Measurements from ENCODE around the gene PALM3. TPM values are rescaled to one million over a fixed set of nuclear protein-coding genes. Genes with fewer than 3 reads are reported as not detected.

Gene PALM3, protein sequence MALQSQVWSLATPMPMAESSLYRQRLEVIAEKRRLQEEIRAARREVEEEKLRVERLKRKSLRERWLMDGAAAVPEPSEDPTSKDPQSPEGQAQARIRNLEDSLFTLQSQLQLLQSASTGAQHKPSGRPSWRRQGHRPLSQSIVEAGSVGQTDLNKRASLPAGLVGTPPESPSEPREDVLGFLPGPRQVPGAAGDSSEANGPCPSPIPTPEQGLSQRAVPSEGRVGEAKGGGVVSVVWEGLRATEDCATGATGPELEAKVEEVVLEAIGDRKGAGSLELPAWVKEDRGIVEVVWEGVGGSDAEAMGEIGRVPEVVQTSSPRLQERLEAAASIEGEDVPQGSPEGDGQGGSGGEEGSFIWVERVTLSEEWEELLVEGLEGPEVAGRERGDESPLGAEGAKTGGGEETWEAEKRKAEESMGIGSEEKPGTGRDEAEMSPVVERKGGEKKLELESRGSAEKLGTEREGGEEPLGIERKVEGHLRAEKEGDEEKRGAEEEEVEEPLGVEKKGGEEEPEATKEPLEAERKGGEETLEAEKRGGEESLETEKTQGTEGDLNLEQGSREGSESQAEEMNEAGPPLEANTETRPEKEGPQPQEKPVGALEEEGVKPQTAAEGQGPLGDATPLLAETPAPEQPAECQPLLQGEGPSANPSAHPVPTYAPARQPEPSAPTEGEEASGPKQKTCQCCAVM
- total RNA-seq (2014; rRNA removed; shearing (Covaris generic); ENCODE audit: low replicate concordance) = not detected in 2 replicates

DNA sequence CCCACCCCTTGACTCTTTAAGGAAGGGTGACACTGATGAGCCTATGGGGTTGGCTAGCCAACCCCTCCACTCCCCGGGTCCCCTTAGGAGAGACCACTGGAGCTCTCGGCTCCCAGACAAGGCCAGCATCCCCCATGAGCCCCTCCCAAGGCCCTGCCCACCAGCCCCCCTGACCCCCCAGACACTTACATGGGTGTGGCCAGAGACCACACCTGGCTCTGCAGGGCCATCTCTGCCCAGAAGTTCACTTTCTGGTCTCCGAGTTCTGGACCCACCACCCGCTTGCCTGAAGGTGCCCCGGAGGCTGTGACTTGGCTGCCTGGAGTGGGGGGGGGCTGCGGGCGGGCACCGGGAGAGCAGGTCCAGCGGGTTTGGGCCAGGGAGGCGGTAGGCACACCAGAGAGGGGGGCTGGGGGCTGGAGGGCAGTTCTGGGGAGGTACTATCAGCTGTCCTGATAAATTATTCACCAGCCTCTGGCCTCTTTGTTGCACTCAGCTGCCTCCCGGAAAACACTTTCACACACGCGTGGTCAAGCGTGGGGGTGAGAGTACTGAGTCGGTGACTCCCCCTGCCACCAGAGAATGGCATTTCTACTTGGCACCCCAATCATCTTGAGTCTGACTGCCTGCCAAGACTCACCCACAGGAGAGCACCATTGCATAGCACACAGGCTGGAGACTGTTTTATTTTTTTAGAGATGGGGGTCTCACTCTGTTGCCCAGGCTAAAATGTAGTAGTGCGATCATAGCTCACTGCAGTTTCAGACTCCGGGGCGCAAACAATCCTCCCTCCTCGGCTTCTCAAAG, at the start of gene PALM3:
TSS of gene PALM3 (minus strand) at position 326 of the 807 bp plus-strand sequence. CDS start at position 230, 96 bp downstream.
- in situ Hi-C loops (cut with HindIII; ENCODE audit: low pct_unique_long_range_greater_than_20kb, low sequenced_read_pairs) = no loop called here
- no peak for DNase-seq (ENCODE audit: low read depth)

DNA sequence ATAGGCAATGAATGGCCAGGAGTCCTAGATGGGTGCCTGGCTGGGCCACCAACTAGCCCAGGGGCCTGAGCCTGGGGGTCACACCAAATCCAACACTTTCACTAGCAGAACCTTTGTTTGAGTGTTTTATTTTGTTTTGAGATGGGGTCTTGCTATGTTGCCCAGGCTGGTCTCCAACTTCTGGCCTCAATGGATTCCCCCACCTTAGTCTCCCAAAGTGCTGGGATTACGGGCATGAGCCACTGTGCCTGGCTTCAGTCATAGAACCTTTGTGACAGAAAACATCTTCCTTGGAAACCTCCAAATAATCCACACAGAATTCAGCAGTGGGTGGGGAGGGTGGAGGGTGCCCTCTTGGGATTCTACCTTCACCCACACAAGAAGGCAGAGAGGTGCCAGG, 49.6 kb upstream of the PALM3 start:
- in situ Hi-C loops (cut with HindIII; ENCODE audit: low pct_unique_long_range_greater_than_20kb, low sequenced_read_pairs) = no loop called here
- DNase-seq (ENCODE audit: low read depth) = no peak

DNA sequence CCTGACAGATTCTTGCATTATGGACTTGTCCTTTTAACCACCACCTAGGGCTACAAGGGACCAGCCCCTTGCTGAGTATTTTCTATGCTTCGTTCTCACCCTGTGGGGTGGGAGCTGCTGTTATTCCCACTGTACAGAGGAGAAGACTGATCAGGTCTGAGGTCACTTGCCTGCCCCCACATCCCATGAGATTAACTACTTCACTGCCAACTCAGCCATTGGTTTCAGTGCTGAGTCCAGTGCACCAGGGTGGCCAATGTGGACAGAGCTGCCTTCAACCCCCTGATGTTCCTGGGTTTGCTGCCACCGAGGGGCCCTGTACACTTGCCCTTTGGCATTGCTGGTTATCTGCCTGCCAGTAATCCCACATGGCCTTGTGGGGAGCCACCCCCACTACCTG, 48.8 kb upstream of the PALM3 start:
- DNase-seq (ENCODE audit: low read depth) = no peak
- in situ Hi-C loops (cut with HindIII; ENCODE audit: low pct_unique_long_range_greater_than_20kb, low sequenced_read_pairs) = no loop called here

DNA sequence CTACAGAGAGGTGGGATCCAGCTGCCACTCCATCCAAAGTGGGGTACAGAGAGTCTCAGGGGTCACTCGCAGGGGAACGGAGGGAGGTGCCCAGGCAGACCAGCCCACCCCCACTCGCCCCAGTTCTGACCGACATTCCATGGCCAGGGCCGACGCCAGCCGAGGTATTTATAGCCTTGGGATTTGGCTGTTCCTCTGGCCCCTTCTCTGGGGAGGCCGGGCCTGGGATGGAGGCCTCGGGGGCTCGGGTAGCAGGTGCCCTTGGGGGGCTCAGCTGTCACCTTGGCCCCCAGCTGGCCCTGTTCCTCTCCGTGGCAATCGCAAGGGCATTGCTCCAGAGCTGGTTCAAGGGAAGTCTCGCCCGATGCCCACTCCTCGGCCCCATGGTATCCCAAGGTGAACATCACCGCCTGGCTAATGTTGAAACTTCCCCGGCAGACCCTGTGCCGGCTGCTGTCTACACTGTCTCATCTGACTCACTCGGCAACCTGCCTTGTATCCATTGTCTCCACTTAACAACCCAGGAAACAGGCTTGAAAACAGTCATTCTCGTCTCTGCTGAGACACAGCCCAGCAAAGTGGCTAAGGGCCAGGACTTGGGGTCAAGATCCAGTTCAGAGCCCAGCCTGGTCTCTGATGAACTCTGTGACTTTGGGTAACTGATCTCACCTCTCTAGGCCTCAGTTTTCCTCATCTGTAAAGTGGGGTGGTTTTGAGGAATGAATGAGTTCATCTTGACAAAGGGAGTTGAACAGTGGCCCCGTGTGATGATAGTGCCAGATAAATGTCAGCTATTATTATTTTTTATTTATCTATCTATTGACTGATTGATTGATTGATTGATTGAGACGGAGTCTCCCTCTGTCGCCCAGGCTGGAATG, 45.9 kb upstream of the PALM3 start:
- no peak for DNase-seq (ENCODE audit: low read depth)
- in situ Hi-C loops (cut with HindIII; ENCODE audit: low pct_unique_long_range_greater_than_20kb, low sequenced_read_pairs) = no loop called here

DNA sequence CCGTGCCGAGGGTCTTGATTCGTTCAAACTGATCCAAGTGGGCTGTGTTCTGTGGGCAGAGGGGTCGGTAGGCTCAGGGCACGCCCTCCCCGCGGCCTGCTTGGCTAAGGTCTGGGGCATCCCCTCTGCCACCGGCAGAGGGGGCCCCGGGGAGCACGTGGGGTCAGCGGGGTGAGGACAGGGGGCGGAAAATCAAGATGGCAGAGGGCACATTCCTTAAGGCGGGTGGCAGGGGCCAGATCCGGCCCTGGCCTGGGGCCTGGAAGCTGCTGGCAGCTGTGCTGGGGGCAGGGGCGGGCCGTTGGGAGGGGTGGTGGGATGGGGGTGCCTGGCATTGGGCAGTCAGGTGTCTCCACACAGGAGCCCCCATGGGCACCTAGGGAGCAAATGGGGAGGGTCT, 45.0 kb upstream of the PALM3 start:
- DNase-seq (ENCODE audit: low read depth) = no peak
- in situ Hi-C loops (cut with HindIII; ENCODE audit: low pct_unique_long_range_greater_than_20kb, low sequenced_read_pairs) = no loop called here

DNA sequence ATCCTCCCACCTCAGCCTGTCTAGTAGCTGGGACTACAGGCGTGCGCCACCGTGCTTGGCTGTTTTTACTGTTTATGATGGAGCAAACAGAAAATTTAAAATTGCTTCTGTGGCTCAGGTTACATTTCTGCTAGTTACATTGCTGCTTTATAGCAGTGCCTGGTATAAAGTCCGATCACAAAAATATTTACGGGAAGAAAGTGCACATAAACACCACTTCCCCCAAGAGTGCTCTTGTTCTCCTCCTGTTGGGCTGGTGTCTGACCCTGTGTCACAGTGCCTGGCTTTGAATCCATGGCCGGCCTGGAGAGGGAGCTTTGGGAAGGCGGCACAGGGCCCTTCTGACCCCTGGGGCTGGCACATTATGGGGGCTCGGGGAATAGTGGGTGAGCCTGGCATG, 43.8 kb upstream of the PALM3 start:
- in situ Hi-C loops (cut with HindIII; ENCODE audit: low pct_unique_long_range_greater_than_20kb, low sequenced_read_pairs) = no loop called here
- no peak for DNase-seq (ENCODE audit: low read depth)

DNA sequence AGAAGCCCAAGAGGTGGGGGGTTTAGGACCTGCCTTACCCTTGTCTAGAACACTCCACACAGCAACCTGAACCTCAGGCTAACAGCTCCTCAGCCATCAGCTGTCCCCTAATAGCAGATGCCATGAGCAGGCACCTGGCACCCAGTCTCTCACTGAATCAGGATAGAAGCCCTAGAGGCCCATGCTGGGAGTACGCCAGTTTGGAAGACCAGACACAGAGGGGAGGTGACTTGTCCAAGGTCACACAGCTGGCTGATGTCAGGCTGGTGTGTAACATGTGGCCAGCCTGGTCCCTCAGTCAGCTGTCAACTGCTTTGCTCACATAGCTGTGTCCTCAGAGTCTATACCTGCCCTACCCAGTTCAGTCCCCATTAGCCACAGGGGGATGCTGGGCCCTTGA, 41.4 kb upstream of the PALM3 start:
- DNase-seq (ENCODE audit: low read depth) = no peak
- in situ Hi-C loops (cut with HindIII; ENCODE audit: low pct_unique_long_range_greater_than_20kb, low sequenced_read_pairs) = no loop called here

DNA sequence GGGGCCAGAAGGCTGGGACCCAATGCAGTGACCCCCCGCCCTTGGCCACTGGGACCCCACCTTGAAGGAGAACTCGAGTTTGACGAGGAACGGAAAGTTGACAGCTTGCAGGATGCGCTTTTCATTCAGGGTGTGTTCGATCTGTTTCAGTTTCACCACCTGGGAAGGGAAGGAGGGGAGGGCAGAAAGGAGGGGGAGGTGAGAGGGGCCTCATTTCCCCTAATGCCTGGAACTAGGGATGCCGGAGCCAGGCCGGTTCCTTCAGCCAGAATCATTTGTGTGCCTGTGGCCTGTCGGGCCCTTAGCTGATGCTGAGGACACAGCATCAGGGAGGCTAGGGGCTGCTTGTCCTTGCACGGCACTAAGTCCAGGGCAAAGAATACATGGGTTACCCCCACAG, 40.9 kb upstream of the PALM3 start:
- in situ Hi-C loops (cut with HindIII; ENCODE audit: low pct_unique_long_range_greater_than_20kb, low sequenced_read_pairs) = no loop called here
- no peak for DNase-seq (ENCODE audit: low read depth)

DNA sequence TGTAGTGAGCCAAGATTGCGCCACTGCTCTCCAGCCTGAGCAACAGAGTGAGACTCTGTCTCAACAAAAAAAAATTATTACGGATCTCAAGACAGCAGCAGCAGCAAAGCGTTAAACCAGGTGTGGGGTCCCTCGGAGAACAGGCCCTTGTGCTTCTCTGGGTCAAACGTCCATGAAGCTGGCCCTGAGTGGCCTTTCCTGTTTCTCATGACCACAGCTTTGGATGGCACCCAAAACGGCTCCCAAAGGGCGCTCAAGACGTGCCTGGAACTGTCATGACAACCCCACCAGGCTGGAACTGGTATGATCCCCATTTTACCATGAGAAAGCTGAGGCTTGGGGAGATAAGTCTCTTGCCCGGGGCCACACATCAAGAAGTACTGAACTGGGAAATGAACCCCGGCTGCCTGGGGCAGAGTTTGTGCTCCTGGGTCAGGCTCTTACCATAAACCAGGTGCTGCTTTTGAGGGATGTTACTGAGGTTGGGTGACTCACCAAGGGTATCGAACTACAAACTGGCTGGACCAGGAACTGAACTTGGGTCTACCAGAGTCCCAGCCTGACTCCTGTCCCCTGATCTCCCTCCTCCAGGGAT, 40.3 kb upstream of the PALM3 start:
- no peak for DNase-seq (ENCODE audit: low read depth)

DNA sequence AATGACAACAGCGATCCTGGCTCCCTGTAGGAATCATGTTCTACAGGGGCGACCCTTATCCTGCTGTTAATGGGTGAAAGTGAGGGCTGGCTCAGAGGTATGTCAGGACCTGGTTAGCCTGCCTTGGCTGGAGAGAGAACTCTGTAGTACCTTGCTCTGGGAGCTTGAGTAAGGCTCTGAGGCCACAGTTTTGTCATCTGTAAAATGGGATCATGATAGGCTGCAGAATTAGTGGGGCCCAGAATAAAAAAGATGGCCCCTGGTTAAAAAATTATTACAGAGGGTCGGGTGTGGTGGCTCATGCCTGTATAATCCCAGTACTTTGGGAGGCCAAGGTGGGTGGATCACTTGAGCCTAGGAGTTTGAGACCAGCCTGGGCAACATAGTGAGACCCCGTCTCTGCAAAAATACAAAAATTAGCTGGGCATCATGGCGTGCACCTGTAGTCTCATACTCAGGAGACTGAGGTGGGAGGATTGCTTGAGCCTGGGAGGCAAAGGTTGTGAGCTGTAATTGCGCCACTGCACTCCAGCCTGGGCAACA, 39.2 kb upstream of the PALM3 start:
- no peak for DNase-seq (ENCODE audit: low read depth)
- in situ Hi-C loops (cut with HindIII; ENCODE audit: low pct_unique_long_range_greater_than_20kb, low sequenced_read_pairs) = no loop called here

More for the DNA sequence above, 40.3 kb upstream of the PALM3 start:
- in situ Hi-C loops (cut with HindIII; ENCODE audit: low pct_unique_long_range_greater_than_20kb, low sequenced_read_pairs) = no loop called here

DNA sequence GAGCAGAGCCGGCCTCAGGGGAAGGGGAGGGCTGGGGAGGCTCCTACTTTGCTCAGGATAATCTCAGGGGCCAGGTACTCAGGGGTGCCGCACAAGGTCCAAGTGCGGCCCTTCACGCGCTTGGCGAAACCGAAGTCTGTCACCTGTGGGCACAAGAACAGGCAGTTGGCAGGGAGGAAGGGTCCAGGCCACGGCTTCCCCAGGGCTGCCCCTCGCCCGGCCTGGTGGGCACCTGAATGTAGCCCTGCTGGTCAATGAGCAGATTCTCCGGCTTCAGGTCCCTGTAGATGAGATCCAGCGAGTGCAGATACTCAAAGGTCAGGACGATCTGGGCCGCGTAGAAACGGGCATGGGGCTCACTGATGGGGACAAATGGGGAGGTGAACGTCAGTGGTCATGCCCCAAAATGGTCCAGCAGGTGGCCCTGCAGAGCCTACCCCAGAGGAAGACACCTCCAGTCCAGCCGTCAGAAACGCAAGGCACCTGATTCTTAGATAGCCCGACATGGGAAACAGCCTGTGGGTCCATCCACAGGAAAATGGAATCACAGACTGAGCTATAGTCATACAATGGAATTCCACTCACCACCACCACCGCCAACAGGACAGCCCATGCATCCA, 35.8 kb upstream of the PALM3 start:
- in situ Hi-C loops (cut with HindIII; ENCODE audit: low pct_unique_long_range_greater_than_20kb, low sequenced_read_pairs) = loop anchor here (25.0 kb wide), 1 partner anchor 185 kb away; the partner anchor contains the start of genes BRME1 and CC2D1A
- DNase-seq (ENCODE audit: low read depth) = no peak

DNA sequence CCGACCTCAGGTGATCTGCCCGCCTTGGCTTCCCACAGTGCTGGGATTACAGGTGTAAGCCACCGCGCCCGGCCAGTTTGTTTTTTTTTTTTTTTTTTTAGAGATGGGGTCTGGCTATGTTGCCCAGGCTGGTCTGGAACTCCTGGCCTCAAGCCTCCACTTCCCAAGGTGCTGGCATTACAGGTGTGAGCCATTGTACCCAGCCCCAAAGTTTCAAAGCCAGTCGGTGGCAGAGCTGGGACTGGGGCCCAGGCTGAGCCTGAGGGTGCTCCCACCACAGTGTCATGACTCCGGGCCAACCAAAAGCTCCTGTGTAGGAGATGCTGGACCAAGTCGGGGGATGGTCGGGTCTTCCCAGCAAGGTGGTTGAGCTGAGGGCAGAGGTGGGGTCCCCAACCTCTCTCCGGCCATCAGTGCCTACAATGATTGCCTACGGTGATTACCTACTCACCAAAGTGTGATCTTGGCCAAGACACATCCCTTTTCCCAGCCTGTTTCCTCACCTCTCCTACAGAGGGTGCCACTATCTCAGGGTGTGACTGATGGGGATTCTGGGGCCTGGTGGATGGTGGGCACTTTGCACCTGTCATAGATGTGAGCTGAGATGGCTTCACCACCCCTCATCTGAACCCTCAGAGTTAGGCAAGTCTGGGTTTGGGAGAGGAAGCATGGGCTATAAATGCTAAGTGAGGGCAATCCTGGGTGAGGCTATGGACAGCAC, 34.6 kb upstream of the PALM3 start:
- DNase-seq (ENCODE audit: low read depth) = no peak
- in situ Hi-C loops (cut with HindIII; ENCODE audit: low pct_unique_long_range_greater_than_20kb, low sequenced_read_pairs) = loop anchor here (25.0 kb wide), 1 partner anchor 184 kb away; the partner anchor contains the start of genes BRME1 and CC2D1A

DNA sequence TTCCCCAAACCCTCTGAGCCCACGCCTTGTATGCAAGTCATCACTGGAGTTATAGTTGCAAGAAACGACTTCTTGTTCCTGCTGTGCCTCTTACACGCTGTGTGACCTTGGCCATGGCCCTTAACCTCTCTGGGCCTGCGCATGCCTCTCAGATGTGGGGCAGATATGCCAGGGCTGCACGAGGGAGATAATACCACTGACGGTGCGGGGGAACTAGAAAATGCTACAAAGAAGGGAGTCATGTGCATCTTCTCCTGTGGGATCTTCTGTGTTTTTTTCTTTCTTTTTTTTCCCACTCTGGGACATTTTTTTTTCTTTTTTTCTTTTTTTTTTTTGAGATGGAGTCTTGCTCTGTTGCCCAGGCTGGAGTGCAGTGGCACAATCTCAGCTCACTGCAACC, 33.0 kb upstream of the PALM3 start:
- in situ Hi-C loops (cut with HindIII; ENCODE audit: low pct_unique_long_range_greater_than_20kb, low sequenced_read_pairs) = loop anchor here (25.0 kb wide), 1 partner anchor 183 kb away; the partner anchor contains the start of genes BRME1 and CC2D1A
- DNase-seq (ENCODE audit: low read depth) = no peak

DNA sequence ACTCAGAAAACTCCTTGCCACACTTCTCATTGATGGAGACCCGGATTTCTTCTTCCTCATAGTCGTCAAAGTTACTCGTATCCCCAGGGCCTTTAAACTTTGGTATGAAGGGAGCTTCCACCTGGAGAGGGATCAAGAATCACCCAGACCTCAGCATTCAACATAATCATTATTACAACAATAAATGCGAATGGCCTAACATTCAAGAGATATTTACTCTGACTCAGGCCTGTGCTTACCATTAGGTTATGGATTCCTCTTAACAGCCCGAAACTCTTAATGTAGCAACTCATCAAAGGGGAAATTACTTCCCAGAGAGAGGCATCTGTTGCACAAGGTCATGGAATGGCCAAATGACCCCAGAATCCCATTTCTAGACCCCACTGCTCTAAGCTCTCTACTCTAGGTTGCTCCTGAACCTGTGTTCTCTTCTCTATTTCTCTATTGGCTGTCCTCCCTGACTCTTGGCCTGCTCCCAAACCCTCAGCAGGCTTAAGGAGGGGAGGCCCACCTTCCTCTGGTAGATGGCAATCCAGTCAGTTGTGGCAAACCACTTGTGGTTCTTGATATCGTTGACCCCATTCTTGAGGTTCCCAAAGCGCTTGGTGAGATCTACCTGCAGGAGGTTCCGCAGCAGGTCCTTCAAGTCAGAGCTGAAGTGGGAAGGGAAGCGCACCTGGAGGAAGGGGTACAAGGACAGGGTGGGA, 31.4 kb upstream of the PALM3 start:
- in situ Hi-C loops (cut with HindIII; ENCODE audit: low pct_unique_long_range_greater_than_20kb, low sequenced_read_pairs) = loop anchor here (25.0 kb wide), 1 partner anchor 181 kb away; the partner anchor contains the start of genes BRME1 and CC2D1A
- DNase-seq (ENCODE audit: low read depth) = no peak

DNA sequence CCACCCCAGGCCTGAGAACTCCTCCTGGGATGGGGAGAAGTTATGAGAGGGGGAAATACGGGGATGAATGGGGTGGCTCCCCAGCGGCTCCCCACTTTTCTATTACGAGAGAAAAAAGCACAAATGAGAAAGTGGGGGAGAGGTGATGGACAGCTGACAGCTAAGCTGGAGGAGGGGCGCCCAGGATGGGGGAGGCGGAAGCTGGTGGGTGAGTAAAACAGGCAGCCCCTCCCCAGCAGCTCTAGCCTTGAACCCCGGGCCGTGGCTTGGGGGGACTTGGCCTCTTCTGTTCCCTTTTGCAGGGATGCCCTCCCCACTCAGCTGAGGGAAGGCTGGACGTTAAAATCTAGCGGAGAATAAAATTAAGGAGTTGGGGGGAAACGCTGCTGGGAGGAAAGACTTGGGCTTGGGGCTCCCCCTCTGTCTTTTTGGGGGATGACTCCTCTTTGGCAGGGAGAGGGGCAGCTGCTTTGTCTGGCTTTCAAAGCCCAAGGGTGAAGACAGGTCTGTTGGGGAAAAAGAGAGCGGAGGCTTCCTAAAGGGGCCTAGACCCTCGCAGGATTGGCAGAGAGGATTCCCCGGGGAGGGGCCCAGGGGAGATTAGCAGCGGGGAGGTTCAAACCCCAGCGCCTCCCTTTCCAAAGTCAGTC, 30.1 kb upstream of the PALM3 start:
- DNase-seq (ENCODE audit: low read depth) = no peak
- in situ Hi-C loops (cut with HindIII; ENCODE audit: low pct_unique_long_range_greater_than_20kb, low sequenced_read_pairs) = loop anchor here (25.0 kb wide), 1 partner anchor 180 kb away; the partner anchor contains the start of genes BRME1 and CC2D1A

Measured in Caki2 (cell line).